Panc1 (cell line): ENCODE results near the gene GPRC5A.
A peak's percentile ranks its signal among the peaks of the same experiment; 100 is the strongest.

ENCODE experiments used
- POLR2AphosphoS5 ChIP-seq: IDR thresholded peaks from 2 replicates; pipeline ENCODE4 v1.6.1; 2012; ENCODE audit warnings: mild to moderate bottlenecking, low read depth, low read length, moderate library complexity
- TCF7L2 ChIP-seq: IDR thresholded peaks from 2 replicates; pipeline ENCODE4 v1.6.1; 2011; ENCODE audit warnings: mild to moderate bottlenecking, low read depth, low read length, inconsistent platforms
- TF ChIP-seq, protein P1 (sequence below): fragments of 450-650 bp; IDR thresholded peaks from 2 replicates; pipeline ENCODE4 v1.5.1; 2017; ENCODE audit warnings: mild to moderate bottlenecking
- TF ChIP-seq, protein P2 (sequence below), 2 experiments: IDR thresholded peaks; 2 replicates each; pipeline ENCODE4 v1.6.1; 2011 to 2012; ENCODE audit warnings: low read depth in 2 of 2, control low read depth in 1 of 2, low read length in 1 of 2, mild to moderate bottlenecking in 1 of 2, moderate library complexity in 1 of 2; ENCODE audit not compliant: insufficient read depth in 1 of 2

GRCh38 chr12:12877781-12878455 lies 13.4 kb upstream of the GPRC5A start:
- TF ChIP-seq, protein P1, sequence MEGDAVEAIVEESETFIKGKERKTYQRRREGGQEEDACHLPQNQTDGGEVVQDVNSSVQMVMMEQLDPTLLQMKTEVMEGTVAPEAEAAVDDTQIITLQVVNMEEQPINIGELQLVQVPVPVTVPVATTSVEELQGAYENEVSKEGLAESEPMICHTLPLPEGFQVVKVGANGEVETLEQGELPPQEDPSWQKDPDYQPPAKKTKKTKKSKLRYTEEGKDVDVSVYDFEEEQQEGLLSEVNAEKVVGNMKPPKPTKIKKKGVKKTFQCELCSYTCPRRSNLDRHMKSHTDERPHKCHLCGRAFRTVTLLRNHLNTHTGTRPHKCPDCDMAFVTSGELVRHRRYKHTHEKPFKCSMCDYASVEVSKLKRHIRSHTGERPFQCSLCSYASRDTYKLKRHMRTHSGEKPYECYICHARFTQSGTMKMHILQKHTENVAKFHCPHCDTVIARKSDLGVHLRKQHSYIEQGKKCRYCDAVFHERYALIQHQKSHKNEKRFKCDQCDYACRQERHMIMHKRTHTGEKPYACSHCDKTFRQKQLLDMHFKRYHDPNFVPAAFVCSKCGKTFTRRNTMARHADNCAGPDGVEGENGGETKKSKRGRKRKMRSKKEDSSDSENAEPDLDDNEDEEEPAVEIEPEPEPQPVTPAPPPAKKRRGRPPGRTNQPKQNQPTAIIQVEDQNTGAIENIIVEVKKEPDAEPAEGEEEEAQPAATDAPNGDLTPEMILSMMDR = no peak
- peak; percentile 61; the same call in 1 of the 2 replicates for TF ChIP-seq POLR2AphosphoS5
- TF ChIP-seq TCF7L2 = no peak
- TF ChIP-seq, protein P2, sequence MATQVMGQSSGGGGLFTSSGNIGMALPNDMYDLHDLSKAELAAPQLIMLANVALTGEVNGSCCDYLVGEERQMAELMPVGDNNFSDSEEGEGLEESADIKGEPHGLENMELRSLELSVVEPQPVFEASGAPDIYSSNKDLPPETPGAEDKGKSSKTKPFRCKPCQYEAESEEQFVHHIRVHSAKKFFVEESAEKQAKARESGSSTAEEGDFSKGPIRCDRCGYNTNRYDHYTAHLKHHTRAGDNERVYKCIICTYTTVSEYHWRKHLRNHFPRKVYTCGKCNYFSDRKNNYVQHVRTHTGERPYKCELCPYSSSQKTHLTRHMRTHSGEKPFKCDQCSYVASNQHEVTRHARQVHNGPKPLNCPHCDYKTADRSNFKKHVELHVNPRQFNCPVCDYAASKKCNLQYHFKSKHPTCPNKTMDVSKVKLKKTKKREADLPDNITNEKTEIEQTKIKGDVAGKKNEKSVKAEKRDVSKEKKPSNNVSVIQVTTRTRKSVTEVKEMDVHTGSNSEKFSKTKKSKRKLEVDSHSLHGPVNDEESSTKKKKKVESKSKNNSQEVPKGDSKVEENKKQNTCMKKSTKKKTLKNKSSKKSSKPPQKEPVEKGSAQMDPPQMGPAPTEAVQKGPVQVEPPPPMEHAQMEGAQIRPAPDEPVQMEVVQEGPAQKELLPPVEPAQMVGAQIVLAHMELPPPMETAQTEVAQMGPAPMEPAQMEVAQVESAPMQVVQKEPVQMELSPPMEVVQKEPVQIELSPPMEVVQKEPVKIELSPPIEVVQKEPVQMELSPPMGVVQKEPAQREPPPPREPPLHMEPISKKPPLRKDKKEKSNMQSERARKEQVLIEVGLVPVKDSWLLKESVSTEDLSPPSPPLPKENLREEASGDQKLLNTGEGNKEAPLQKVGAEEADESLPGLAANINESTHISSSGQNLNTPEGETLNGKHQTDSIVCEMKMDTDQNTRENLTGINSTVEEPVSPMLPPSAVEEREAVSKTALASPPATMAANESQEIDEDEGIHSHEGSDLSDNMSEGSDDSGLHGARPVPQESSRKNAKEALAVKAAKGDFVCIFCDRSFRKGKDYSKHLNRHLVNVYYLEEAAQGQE (IDR thresholded peaks at IDR 0.05; ENCODE audit: insufficient read depth in 1 of 2, low read depth in 2 of 2, low read length in 1 of 2) = no peak
